ENCODE data around the gene MAF.
A peak's percentile ranks its signal among the peaks of the same experiment; 100 is the strongest.

Gene MAF

GRCh38 chr16:79600638-79601091 is at the start of gene MAF:
Gene MAF, minus strand, starts transcription at chr16:79600737. Its CDS starts 835 bp downstream, at chr16:79599902.
- DNase-seq = peak; percentile 66 to 73

GRCh38 chr16:79648826-79649225 is 48.3 kb upstream of the MAF start:
- no peak for DNase-seq

GRCh38 chr16:79647586-79647985 is 47.0 kb upstream of the MAF start:
- DNase-seq = no peak

- DNase-seq = no peak
Observed at GRCh38 chr16:79645701-79646100, 45.2 kb upstream of the MAF start.

GRCh38 chr16:79644971-79645667 is 44.6 kb upstream of the MAF start:
- no peak for DNase-seq

- no peak for DNase-seq
Observed at GRCh38 chr16:79642652-79643051, 42.1 kb upstream of the MAF start.

- DNase-seq = peak in 1 of 2 experiments; percentile 22
Observed at GRCh38 chr16:79640513-79641360, 40.2 kb upstream of the MAF start.

GRCh38 chr16:79639576-79640311 is 39.2 kb upstream of the MAF start:
- DNase-seq = no peak

- DNase-seq = no peak
Observed at GRCh38 chr16:79638386-79638785, 37.8 kb upstream of the MAF start.

GRCh38 chr16:79635488-79635887 is 35.0 kb upstream of the MAF start:
- no peak for DNase-seq

GRCh38 chr16:79634298-79634697 is 33.8 kb upstream of the MAF start:
- no peak for DNase-seq

GRCh38 chr16:79632289-79632688 is 31.8 kb upstream of the MAF start:
- DNase-seq = no peak

GRCh38 chr16:79628988-79629387 is 28.5 kb upstream of the MAF start:
- DNase-seq = no peak

GRCh38 chr16:79628501-79628975 is 28.0 kb upstream of the MAF start:
- DNase-seq = no peak

GRCh38 chr16:79627092-79627491 is 26.6 kb upstream of the MAF start:
- no peak for DNase-seq

- DNase-seq = no peak
Observed at GRCh38 chr16:79625738-79626137, 25.2 kb upstream of the MAF start.

- no peak for DNase-seq
Observed at GRCh38 chr16:79623824-79624223, 23.3 kb upstream of the MAF start.

GRCh38 chr16:79623062-79623461 is 22.5 kb upstream of the MAF start:
- DNase-seq = no peak

GRCh38 chr16:79621027-79621426 is 20.5 kb upstream of the MAF start:
- no peak for DNase-seq

- no peak for DNase-seq
Observed at GRCh38 chr16:79618692-79619050, 18.1 kb upstream of the MAF start.

GRCh38 chr16:79618041-79618691 is 17.6 kb upstream of the MAF start:
- DNase-seq = no peak

GRCh38 chr16:79613009-79613408 is 12.5 kb upstream of the MAF start:
- DNase-seq = no peak

- DNase-seq = no peak
Observed at GRCh38 chr16:79612207-79612606, 11.7 kb upstream of the MAF start.
